ENCODE results near the gene SPRR2D.
A peak's percentile ranks its signal among the peaks of the same experiment; 100 is the strongest.
"Not testable (repeated sequence)": the region's sequence is repeated elsewhere in the genome, so short reads cannot be mapped to it uniquely, and the experiment has no call there.

SPRR2D gene

DNA sequence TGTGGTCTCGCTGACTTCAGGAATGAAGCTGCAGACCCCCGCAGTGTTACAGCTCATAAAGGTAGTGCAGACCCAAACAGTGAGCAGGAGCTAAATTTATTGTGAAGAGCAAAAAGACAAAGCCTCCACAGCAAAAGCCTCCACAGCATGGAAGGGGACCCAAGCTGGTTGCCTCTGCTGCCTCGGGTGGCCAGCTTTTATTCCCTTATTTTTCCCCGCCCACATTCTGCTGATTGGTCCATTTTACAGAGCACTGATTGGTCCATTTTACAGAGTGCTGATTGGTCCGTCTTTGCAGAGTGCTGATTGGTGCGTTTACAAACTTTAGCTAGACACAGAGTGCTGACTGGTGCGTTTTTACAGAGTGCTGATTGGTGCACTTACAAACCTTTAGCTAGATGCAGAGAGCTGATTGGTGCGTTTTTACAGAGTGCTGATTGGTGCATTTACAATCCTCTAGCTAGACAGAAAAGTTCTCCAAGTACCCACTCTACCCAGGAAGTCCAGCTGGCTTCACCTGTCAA, 29.6 kb downstream of the SPRR2D start:
- DNase-seq (ENCODE audit: low spot score), result not testable (repeated sequence)

DNA sequence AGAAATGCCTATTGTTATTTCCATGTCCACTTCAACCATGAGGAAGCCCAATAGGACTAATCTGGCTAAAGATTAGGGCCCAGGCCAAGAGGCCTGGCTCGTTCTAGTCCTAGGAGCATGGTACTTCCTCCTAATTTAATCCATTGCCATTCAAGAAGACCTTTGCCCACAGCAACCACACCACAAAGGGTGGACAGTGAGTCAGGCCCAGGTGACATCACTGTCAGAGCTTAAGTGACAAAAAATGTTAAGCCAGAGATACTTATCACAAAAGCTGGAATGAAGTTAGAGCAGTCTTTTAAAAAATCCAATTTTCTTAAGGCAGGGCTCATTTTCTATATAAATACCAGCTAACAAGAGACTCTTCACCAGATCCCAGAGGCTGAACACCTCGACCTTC, 39.5 kb downstream of the SPRR2D start, which contains the start of gene SPRR3:
Gene SPRR3, plus strand, starts transcription at position 368 of the 400 bp plus-strand sequence. CDS start 1,272 bp downstream, outside the sequence.
- DNase-seq (ENCODE audit: low spot score), result no peak

DNA sequence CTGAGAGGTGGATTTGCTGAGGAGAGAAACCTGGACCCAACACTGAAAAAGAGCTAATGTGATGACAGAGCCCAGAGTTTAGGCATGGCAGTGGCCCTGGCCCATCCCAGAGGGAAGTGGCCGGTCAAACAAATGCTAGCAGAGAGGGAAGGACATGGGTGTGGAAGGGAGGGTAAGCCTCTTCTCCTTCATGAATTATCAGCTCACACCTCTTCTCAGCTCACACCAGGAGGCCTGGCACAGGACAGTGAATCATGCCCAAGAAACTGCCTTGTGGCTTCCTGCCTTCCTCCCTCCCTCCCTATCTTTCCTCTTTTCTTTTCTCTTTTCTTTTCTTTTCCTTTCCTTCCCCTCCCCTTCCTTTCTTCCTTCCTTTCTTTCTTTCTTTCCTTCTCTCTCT, 40.6 kb downstream of the SPRR2D start:
- DNase-seq (ENCODE audit: low spot score), result no peak

DNA sequence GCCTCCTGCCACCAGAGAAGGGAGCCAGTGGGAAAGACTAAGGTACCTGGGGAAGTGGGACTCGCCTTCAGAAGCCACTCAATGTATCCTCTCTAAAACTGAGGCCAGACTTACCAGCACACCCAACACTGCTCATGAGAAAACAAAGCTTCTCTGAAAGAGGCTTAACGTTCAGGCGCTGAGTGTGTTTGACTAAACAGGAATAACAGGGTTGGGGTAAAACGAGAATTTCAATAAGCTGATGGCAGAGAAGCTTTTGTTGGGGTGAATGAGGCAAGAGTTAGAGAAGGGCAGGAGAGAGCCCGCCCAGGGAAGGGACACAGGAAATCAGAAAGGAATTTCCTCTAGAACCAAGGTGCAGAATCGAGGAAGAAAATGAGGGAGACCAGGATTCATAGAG, 41.1 kb downstream of the SPRR2D start:
- no peak for DNase-seq (ENCODE audit: low spot score)

DNA sequence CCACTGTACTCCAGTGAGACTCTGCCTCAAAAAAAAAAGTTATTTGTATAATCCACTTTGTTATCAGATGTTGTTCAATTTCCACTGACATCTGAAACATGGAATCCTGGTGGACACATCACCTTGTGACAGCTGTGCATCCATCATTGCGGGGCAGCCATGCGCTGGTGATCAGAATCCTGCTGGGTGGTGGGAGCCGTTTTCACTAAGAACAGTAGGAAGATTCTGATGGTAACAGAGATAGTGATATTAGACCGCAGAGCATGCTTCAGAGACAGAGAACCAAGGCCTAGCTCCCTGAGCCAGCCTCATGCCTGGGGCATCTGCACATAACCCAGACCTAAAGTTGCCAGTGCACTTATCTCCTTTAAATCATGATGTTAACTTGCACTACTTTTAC, 42.4 kb downstream of the SPRR2D start:
- DNase-seq (ENCODE audit: low spot score), result no peak

DNA sequence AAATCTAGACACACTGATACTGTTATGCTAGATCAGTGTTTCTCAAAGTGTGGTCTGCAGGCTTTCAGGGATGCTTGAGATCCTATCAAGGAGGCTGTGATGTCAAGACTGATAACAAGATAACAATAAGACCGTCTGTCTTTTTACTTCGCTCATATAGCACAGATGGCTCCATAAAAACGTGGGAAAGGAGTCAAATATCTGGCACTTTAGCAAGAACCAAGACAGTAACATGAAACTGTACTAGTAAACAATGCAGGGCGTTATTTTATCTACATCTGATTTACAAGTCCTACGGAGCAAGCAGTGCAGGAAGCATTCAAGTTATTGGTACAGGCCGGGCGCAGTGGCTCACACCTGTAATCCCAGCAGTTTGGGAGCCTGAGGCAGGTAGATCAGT, 43.0 kb downstream of the SPRR2D start:
- no peak for DNase-seq (ENCODE audit: low spot score)

DNA sequence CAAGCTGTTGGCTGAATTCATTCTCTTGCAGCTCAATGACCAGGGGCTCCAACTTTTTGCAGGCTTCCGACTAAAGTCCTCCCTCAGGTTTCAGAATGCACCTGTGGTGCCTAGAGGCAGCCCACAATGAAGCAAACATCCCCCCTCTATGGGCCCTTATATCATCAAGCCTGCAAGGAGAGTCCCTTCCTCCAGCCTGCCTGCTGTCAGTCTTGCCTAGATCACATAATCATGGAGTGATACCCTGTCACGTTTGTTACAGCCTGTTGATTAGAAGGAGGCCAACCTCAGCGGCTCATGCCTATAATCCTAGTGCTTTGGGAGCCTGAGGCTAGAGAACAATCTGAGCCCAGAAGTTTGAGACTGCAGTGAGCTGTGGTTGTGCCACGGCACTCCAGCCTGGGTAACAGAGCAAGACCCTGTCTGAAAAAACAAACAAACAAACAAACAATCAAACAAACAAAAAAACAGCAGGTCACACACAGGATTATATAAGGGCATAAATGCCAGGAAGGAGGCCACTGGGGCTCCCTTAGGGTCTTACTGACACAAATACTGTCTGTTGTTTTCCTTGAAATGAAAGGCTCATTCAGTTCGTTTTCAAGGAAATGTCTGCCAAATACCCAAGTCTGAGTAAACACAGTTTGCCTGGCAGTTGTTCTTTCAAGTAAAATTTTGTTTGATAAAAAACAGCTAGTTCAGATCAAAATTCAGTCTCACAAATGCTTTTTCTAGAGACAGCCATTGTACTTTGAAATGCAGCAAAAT, 44.1 kb downstream of the SPRR2D start:
- peak; percentile 86 for DNase-seq (ENCODE audit: low spot score)

DNA sequence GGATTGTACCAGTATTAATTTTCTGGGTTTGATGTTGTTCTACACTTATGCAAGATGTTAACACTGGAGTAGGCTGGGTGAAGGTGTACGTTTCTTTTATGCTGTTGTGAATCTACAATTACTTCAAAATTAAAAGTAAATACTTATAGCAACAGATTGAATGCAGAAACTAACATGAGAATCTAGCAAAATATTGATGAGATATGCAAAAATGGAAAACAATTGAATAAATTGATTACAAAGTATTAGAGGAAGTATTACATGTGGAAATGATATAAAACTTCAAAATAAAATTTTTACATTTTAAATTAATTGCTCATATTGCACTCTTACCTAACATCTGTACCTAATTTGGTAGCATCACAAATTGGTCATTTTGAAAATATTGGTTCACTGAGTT, 45.1 kb downstream of the SPRR2D start:
- no peak for DNase-seq (ENCODE audit: low spot score)

DNA sequence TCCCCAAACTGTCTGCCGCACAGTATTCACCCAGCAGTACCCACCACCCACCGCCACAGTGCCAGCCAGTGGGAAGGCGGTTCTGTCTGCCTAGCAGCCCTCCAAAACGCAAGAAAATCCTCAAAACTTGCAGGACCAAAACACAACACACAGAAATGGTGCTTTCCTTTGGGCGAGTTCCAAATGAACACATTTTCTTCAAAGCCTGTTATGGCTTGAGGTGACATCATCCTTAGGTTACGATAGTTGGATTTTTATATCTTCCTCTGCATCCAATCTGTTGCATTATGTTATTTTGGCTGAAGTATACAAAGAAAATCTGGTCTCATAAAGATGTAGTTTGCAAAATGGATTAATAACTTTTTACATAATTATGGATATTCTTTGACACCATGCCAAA, 47.7 kb downstream of the SPRR2D start:
- no peak for DNase-seq (ENCODE audit: low spot score)
